IMR-90 (cell line): ENCODE results near the gene LIPM. TPM values are rescaled to one million over a fixed set of nuclear protein-coding genes. Genes with fewer than 3 reads are reported as not detected.

Experiments
- ATAC-seq: fragments of 200-7000 bp; cut with Tn5 transposase; 2 replicates; pipeline ENCODE4 v1.9.1; 2020; ENCODE audit warnings: low read depth, mild to moderate bottlenecking, moderate library complexity
- BruUV-seq: library from RNA; stranded (reverse); fragments of 400-500 nt; replicated peaks from 2 replicates; lab custom pipeline; 2021; lab: Mats Ljungman, UMichigan
- CTCF ChIA-PET: fragments of 300-600 bp; formaldehyde crosslinking; extraction: SDS; loops from one replicate; lab custom pipeline; 2021; ENCODE audit warnings: antibody characterized with exemption; lab: Yijun Ruan, JAX
- POLR2A ChIA-PET: fragments of 300-600 bp; sonication (Branson Sonifier 250); formaldehyde crosslinking; loops from one replicate; lab custom pipeline; 2022; ENCODE audit warnings: antibody characterized with exemption; ENCODE audit not compliant: unreplicated experiment; lab: Charles Lee
- DNase-seq: peaks from one replicate; pipeline ENCODE4 v3.0.0; 2013
- H2AFZ ChIP-seq: replicated peaks from 2 replicates; pipeline ENCODE3; 2013; ENCODE audit warnings: low read length, mild to moderate bottlenecking; ENCODE audit not compliant: poor library complexity
- H2AK5ac ChIP-seq: 2 replicates; pipeline ENCODE4 v1.6.1; 2013; ENCODE audit warnings: low read depth, low read length, inconsistent platforms
- H2AK9ac ChIP-seq: replicated peaks from 2 replicates; pipeline ENCODE3; 2013; ENCODE audit warnings: mild to moderate bottlenecking, low read depth, low read length, moderate library complexity; ENCODE audit not compliant: poor library complexity
- H2BK120ac ChIP-seq: 2 replicates; pipeline ENCODE4 v1.6.1; 2013; ENCODE audit warnings: low read depth, low read length, inconsistent platforms
- H2BK15ac ChIP-seq: 3 replicates; pipeline ENCODE4 v1.6.1; 2013; ENCODE audit warnings: low read depth, low read length, inconsistent platforms
- H2BK20ac ChIP-seq: 2 replicates; pipeline ENCODE4 v1.6.1; 2013; ENCODE audit warnings: low read depth, mild to moderate bottlenecking, inconsistent platforms, low read length, moderate library complexity
- H2BK5ac ChIP-seq: 2 replicates; pipeline ENCODE4 v1.6.1; 2013; ENCODE audit warnings: mild to moderate bottlenecking, low read depth, low read length, inconsistent platforms; ENCODE audit not compliant: poor library complexity, severe bottlenecking
- H3K14ac ChIP-seq: replicated peaks from 2 replicates; pipeline ENCODE4 v1.6.1; 2013; ENCODE audit warnings: low read depth, low read length, inconsistent platforms
- H3K18ac ChIP-seq: 2 replicates; pipeline ENCODE4 v1.6.1; 2013; ENCODE audit warnings: low read depth, low read length, control low read depth
- H3K23ac ChIP-seq: 2 replicates; pipeline ENCODE4 v1.6.1; 2013; ENCODE audit warnings: low read depth, low read length, inconsistent platforms
- H3K27ac ChIP-seq: 2 replicates; pipeline ENCODE4 v1.5.1; 2013; ENCODE audit warnings: mild to moderate bottlenecking, control low read depth, low read length; ENCODE audit not compliant: insufficient read depth
- H3K27me3 ChIP-seq: 2 replicates; pipeline ENCODE4 v1.6.1; 2013; ENCODE audit warnings: low read length; ENCODE audit not compliant: control insufficient read depth, insufficient read depth
- H3K36me3 ChIP-seq: 2 replicates; pipeline ENCODE4 v1.6.1; 2013; ENCODE audit warnings: low read length, mixed read lengths; ENCODE audit not compliant: control insufficient read depth, insufficient read depth
- H3K4ac ChIP-seq: 2 replicates; pipeline ENCODE4 v1.6.1; 2013; ENCODE audit warnings: low read depth, low read length, inconsistent platforms
- H3K4me1 ChIP-seq: 2 replicates; pipeline ENCODE4 v1.6.1; 2013; ENCODE audit warnings: low read length, mixed read lengths; ENCODE audit not compliant: control insufficient read depth, insufficient read depth
- H3K4me2 ChIP-seq: 2 replicates; pipeline ENCODE4 v1.6.1; 2013; ENCODE audit warnings: low read depth, mild to moderate bottlenecking, control low read depth, low read length, moderate library complexity
- H3K4me3 ChIP-seq: 2 replicates; pipeline ENCODE4 v1.5.1; 2013; ENCODE audit warnings: low read depth, mild to moderate bottlenecking, control low read depth, low read length, moderate library complexity; ENCODE audit not compliant: insufficient read depth
- H3K56ac ChIP-seq: 2 replicates; pipeline ENCODE4 v1.6.1; 2013; ENCODE audit warnings: low read length, inconsistent platforms; ENCODE audit not compliant: insufficient read depth; ENCODE audit errors: extremely low read depth
- H3K79me1 ChIP-seq, 2 experiments: 2 replicates each; pipeline ENCODE4 v1.6.1; 2013; ENCODE audit warnings: low read length in 2 of 2, inconsistent platforms in 1 of 2, low read depth in 1 of 2
- H3K9ac ChIP-seq: 2 replicates; pipeline ENCODE4 v1.6.1; 2013; ENCODE audit warnings: low read depth, low read length, control low read depth
- H3K9me1 ChIP-seq: 2 replicates; pipeline ENCODE4 v1.6.1; 2013; ENCODE audit warnings: low read length, inconsistent platforms; ENCODE audit not compliant: insufficient read depth
- H3K9me3 ChIP-seq: 2 replicates; pipeline ENCODE4 v1.6.1; 2013; ENCODE audit warnings: low read length; ENCODE audit not compliant: control insufficient read depth, insufficient read depth
- H4K20me1 ChIP-seq: 2 replicates; pipeline ENCODE4 v1.6.1; 2013; ENCODE audit warnings: low read length, inconsistent platforms; ENCODE audit not compliant: insufficient read depth
- H4K5ac ChIP-seq: 2 replicates; pipeline ENCODE4 v1.6.1; 2013; ENCODE audit warnings: mild to moderate bottlenecking, low read depth, low read length, control low read depth
- H4K8ac ChIP-seq, 2 experiments: 2 replicates each; pipeline ENCODE4 v1.6.1; 2013; ENCODE audit warnings: low read depth in 2 of 2, low read length in 2 of 2, control low read depth in 1 of 2, inconsistent platforms in 1 of 2
- H4K91ac ChIP-seq: 2 replicates; pipeline ENCODE4 v1.6.1; 2013; ENCODE audit warnings: low read depth, low read length, inconsistent platforms; ENCODE audit not compliant: insufficient read depth
- BHLHE40 ChIP-seq: fragments of 150-350 bp; IDR thresholded peaks from 2 replicates; pipeline ENCODE4 v1.6.1; 2016; ENCODE audit warnings: mild to moderate bottlenecking, low read depth, low read length
- CEBPB ChIP-seq: IDR thresholded peaks from 2 replicates; pipeline ENCODE4 v1.6.1; 2012; ENCODE audit warnings: low read depth, low read length, improper control_type of control experiment
- CHD1 ChIP-seq: IDR thresholded peaks from 2 replicates; pipeline ENCODE4 v1.6.1; 2012; ENCODE audit warnings: low read depth, low read length, improper control_type of control experiment
- CTCF ChIP-seq: conservative IDR thresholded peaks from 2 replicates; pipeline ENCODE4 v1.5.1; 2012; ENCODE audit warnings: mild to moderate bottlenecking, low read depth, low read length, improper control_type of control experiment
- ELK1 ChIP-seq: fragments of 150-350 bp; IDR thresholded peaks from 2 replicates; pipeline ENCODE4 v1.6.1; 2016; ENCODE audit warnings: low read depth, mild to moderate bottlenecking, low read length, moderate library complexity, borderline replicate concordance
- FOS ChIP-seq: fragments of 150-350 bp; IDR thresholded peaks from 2 replicates; pipeline ENCODE4 v1.6.1; 2016; ENCODE audit warnings: low read depth, low read length
- MAFK ChIP-seq: IDR thresholded peaks from 2 replicates; pipeline ENCODE4 v1.6.1; 2012; ENCODE audit warnings: low read depth, low read length, improper control_type of control experiment
- MAZ ChIP-seq: IDR thresholded peaks from 2 replicates; pipeline ENCODE4 v1.6.1; 2012; ENCODE audit warnings: low read depth, mild to moderate bottlenecking, low read length, improper control_type of control experiment, moderate library complexity, borderline replicate concordance
- MXI1 ChIP-seq: IDR thresholded peaks from 2 replicates; pipeline ENCODE4 v1.6.1; 2012; ENCODE audit warnings: low read depth, mild to moderate bottlenecking, low read length, moderate library complexity, borderline replicate concordance
- NFE2L2 ChIP-seq: fragments of 150-350 bp; IDR thresholded peaks from 2 replicates; pipeline ENCODE4 v1.6.1; 2016; ENCODE audit warnings: low read depth, mild to moderate bottlenecking, low read length
- POLR2A ChIP-seq: IDR thresholded peaks from 2 replicates; pipeline ENCODE4 v1.6.1; 2012; ENCODE audit warnings: mild to moderate bottlenecking, low read depth, low read length
- RAD21 ChIP-seq: IDR thresholded peaks from 2 replicates; pipeline ENCODE4 v1.6.1; 2012; ENCODE audit warnings: low read length, improper control_type of control experiment
- RCOR1 ChIP-seq: IDR thresholded peaks from 2 replicates; pipeline ENCODE4 v1.6.1; 2012; ENCODE audit warnings: mild to moderate bottlenecking, low read length, improper control_type of control experiment; ENCODE audit not compliant: insufficient replicate concordance
- RFX5 ChIP-seq: IDR thresholded peaks from 2 replicates; pipeline ENCODE4 v1.8.0; 2012; ENCODE audit warnings: low read depth, mild to moderate bottlenecking, low read length, moderate library complexity
- SMC3 ChIP-seq: fragments of 150-350 bp; IDR thresholded peaks from 2 replicates; pipeline ENCODE4 v1.6.1; 2016; ENCODE audit warnings: low read depth, mild to moderate bottlenecking, antibody characterized with exemption, low read length, moderate library complexity
- USF2 ChIP-seq: fragments of 150-350 bp; IDR thresholded peaks from 2 replicates; pipeline ENCODE4 v1.6.1; 2017; ENCODE audit warnings: mild to moderate bottlenecking, antibody characterized with exemption, low read length, low read depth
- WGBS, 2 experiments: methylation state at CpG; one replicate each; pipeline versions ENCODE4 v1.1.5 to v1.1.7; 2013; ENCODE audit warnings: missing lambda C conversion rate in 2 of 2; ENCODE audit not compliant: insufficient read length in 1 of 2; ENCODE audit errors: extremely low coverage in 2 of 2; 5-methylcytosine and 5-hydroxymethylcytosine counted together
- dilution Hi-C: fragments of 300-500 bp; cut with HindIII; formaldehyde crosslinking; loops from one replicate; pipeline ENCODE4 v1.14.3; 2018; ENCODE audit warnings: low sequenced_read_pairs; ENCODE audit not compliant: unreplicated experiment
- in situ Hi-C: fragments of 300-500 bp; cut with MboI; formaldehyde crosslinking; loops from 3 replicates; pipeline ENCODE4 v1.14.3; 2019; ENCODE audit warnings: low sequenced_read_pairs, inconsistent platforms, mixed read lengths
- intact Hi-C: fragments of 100-400 bp; cut with micrococcal nuclease; formaldehyde crosslinking; loops from 2 replicates; pipeline ENCODE4 v1.10.0; 2022
- polyA plus RNA-seq, 3 experiments: library from polyadenylated mRNA; depleted of rRNA; stranded (reverse); fragments of >200 nt; gene quantifications; 2 replicates each; pipeline ENCODE4 v1.2.3, GENCODE V29; 2012; ENCODE audit warnings: low replicate concordance in 1 of 3
- total RNA-seq: library from RNA; depleted of rRNA; stranded (reverse); fragments of >200 nt; gene quantifications from 2 replicates; pipeline ENCODE4 v1.2.3, GENCODE V29; 2012

Gene LIPM
- total and polyA plus RNA-seq, 2 of the 4 experiments (the other 2 are of a cell fraction), result not detected

- H2BK5ac ChIP-seq, result no peak overlapping the region
- no peak overlapping the region for H3K4me3 ChIP-seq
- H3K56ac ChIP-seq, result no peak overlapping the region
- no peak overlapping the region for H4K91ac ChIP-seq
- intact Hi-C loops (no loop called here), dilution Hi-C loops (no loop called here), in situ Hi-C loops (no loop called here)
- H3K14ac ChIP-seq, result no peak overlapping the region
- ChIA-PET POLR2A (no interaction called here), CTCF (interaction anchor here (0.8 kb wide), 1 partner anchor 9 kb away, joined by 4 read pairs; no protein-coding TSS in a partner anchor)
- no peak overlapping the region for H3K4me2 ChIP-seq
- H4K8ac ChIP-seq, result no peak overlapping the region
- no peaks in the 10 kb centered on the region for H4K20me1 ChIP-seq
- no CpG with 5 or more reads among the region's 1 CpG for WGBS, 2 experiments
- H2AFZ ChIP-seq, result no peak overlapping the region
- no peaks in the 10 kb centered on the region for H3K9me3 ChIP-seq
- H4K5ac ChIP-seq, result no peak overlapping the region
- no peaks in the 10 kb centered on the region for H3K9me1 ChIP-seq
- no peak overlapping the region for H3K23ac ChIP-seq
- H2BK20ac ChIP-seq, result no peak overlapping the region
- H3K27me3 ChIP-seq, result peaks cover 16% of the 10 kb centered on the region
- TF ChIP-seq USF2, result no peak
- TF ChIP-seq RCOR1, result no peak
- TF ChIP-seq FOS, result no peak
- TF ChIP-seq ELK1, result no peak
- no peak for TF ChIP-seq MAFK
- no peak for TF ChIP-seq NFE2L2
- TF ChIP-seq CHD1, result no peak
- no peak for TF ChIP-seq SMC3
- no peak for TF ChIP-seq CEBPB
- TF ChIP-seq BHLHE40, result no peak
- no peak for TF ChIP-seq MXI1
- TF ChIP-seq RAD21, result no peak
- no peak for TF ChIP-seq CTCF
- no peak for TF ChIP-seq MAZ
- TF ChIP-seq POLR2A, result no peak
- TF ChIP-seq RFX5, result no peak
- no peak overlapping the region for H3K9ac ChIP-seq
- DNase-seq (no peak), ATAC-seq (no peak)
- H3K4me1 ChIP-seq, result no peaks in the 10 kb centered on the region
- H2AK9ac ChIP-seq, result no peak overlapping the region
- no peak overlapping the region for H3K18ac ChIP-seq
- no peak overlapping the region for H3K4ac ChIP-seq
- no peak overlapping the region for H2AK5ac ChIP-seq
- H3K36me3 ChIP-seq, result no peaks in the 10 kb centered on the region
- no peak overlapping the region for H2BK15ac ChIP-seq
- no peaks in the 10 kb centered on the region for H3K79me1 ChIP-seq
- H3K27ac ChIP-seq, result no peak overlapping the region
- H2BK120ac ChIP-seq, result no peak overlapping the region
- BruUV-seq, result no TSS peak
These were observed 39.1 kb upstream of the LIPM start for GRCh38 chr10:88763441-88763840.
